Activated CD8-positive, alpha-beta memory T cell treated with anti-CD3 and anti-CD28 coated beads, Interleukin-2, amount 50 U/mL, for 1 hour (primary cell): Measurements from ENCODE around the gene MESP1.

Experiments
- DNase-seq: peaks from one replicate; pipeline ENCODE4 v3.0.0-alpha.2; 2020; ENCODE audit errors: extremely low read depth

The MESP1 gene

DNA sequence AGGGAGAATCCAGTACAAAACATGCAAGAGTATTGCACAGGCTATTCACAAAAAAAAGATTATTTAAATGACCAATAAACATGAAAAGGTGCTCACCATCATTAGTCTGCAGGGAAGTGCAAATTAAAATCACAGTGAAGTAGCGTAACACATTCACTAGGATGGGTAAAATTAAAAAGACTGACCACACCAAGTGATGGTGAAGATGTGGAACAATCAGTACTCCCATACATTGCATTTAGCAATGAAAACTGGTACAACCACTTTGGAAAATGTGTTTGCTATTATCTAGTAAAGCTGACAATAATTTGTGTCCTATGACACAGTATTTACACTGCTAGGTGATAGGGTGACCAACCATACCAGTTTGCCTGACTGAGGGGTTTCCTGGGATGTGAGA, 26.4 kb downstream of the MESP1 start:
- no peak for DNase-seq

DNA sequence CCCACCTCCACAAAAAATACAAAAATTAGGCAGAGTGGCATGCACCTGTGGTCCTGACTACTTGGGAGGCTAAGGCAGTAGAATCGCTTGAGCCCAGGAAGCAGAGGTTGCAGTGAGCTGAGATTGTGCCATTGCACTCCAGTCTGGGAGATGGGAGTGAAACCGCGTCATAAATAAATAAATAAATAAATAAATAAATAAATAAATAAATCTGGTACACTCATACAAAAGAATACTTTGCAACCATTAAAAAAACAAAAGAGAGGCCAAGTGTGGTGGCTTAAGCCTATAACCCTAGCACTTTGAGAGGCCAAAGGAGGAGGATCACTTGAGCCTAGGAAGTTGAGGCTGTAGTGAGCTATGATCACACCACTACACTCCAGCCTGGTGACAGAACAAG, 28.0 kb downstream of the MESP1 start:
- DNase-seq = no peak

DNA sequence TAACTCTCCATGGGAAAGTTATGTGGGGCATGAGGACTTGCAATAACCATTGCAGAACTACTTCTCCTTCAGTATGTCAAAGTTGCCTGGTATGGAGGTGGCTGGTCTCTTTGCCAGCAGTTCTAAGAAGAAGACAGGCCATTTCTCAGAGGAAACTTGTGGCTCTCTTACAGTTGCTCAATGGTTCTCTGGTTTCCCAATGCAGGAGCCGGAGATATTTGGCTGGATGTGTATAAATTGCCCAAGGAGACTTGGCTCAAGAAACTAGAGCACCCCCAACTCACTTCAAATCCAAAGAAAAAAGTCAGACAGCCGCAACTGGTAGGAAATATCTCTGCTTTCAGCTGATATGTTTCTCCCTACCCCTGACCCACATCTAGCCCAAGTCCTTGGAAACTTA, 36.3 kb downstream of the MESP1 start:
- DNase-seq = no peak

GRCh38 chr15:89707577-89707976, 43.5 kb downstream of the MESP1 start:
- no peak for DNase-seq

GRCh38 chr15:89704411-89704810, 46.6 kb downstream of the MESP1 start:
- DNase-seq = no peak
